ENCODE measurements around the gene EIPR1. TPM values are rescaled to one million over a fixed set of nuclear protein-coding genes. Genes with fewer than 3 reads are reported as not detected.

EIPR1 gene
- total and polyA plus RNA-seq, 10 of the 15 experiments (the other 5 are each of a cell fraction or from before 2014, with no cell fraction given), result 23.6 to 61.2 (median 42.2) TPM

- intact Hi-C loops (cut with micrococcal nuclease; ENCODE audit: unreplicated experiment) (no loop called here), in situ Hi-C loops (cut with MboI) (no loop called here)
- no peak for DNase-seq (ENCODE audit: low read depth, low spot score)
- ChIA-PET POLR2A (no interaction called here), RAD21 (ENCODE audit: unreplicated experiment) (no interaction called here), SMC1A (ENCODE audit: uncharacterized antibody, unreplicated experiment) (no interaction called here), CTCF (no interaction called here)
- TF ChIP-seq RBBP5 (conservative IDR thresholded peaks at IDR 0.05) (no peak), NRF1 (conservative IDR thresholded peaks at IDR 0.05; ENCODE audit: low read depth, low read length) (no peak), CBX5 (IDR thresholded peaks at IDR 0.05; ENCODE audit: low read depth) (no peak), NFIC (IDR thresholded peaks at IDR 0.05; ENCODE audit: low read depth, low read length) (no peak), BACH1 (IDR thresholded peaks at IDR 0.05; ENCODE audit: borderline replicate concordance) (no peak), MYB (IDR thresholded peaks at IDR 0.05; ENCODE audit: borderline replicate concordance, low read depth, low read length) (no peak), NR2F1 (conservative IDR thresholded peaks at IDR 0.05) (no peak), TCF12 (IDR thresholded peaks at IDR 0.05; ENCODE audit: low read depth, low read length) (no peak), KLF5 (IDR thresholded peaks at IDR 0.05; ENCODE audit: partially characterized antibody) (no peak), ZNF384 (IDR thresholded peaks at IDR 0.05; ENCODE audit: borderline replicate concordance, low read depth, low read length) (no peak), NR2C2 (IDR thresholded peaks at IDR 0.05; ENCODE audit: borderline replicate concordance, control insufficient read depth, insufficient read length, low read depth) (no peak), NKRF (conservative IDR thresholded peaks at IDR 0.05) (no peak), BCL3 (IDR thresholded peaks at IDR 0.05; ENCODE audit: borderline replicate concordance, insufficient read depth, low read depth, low read length, poor library complexity, severe bottlenecking) (no peak), ZBTB33 (IDR thresholded peaks at IDR 0.05) (no peak), CHD2 (IDR thresholded peaks at IDR 0.05; ENCODE audit: borderline replicate concordance, low read depth, low read length) (no peak), MXI1 (IDR thresholded peaks at IDR 0.05; ENCODE audit: low read depth, low read length) (no peak)
- WGBS (ENCODE audit: insufficient coverage, insufficient replicate concordance, low lambda C conversion rate, missing lambda C conversion rate), result 89% methylated on average over 13 of the region's 14 CpGs
- no peaks in the 10 kb centered on the region for H3K4me1 ChIP-seq (ENCODE audit: control insufficient read depth, insufficient read depth, low read length)
- no peaks in the 10 kb centered on the region for H3K79me2 ChIP-seq (ENCODE audit: control insufficient read depth, insufficient read depth, low read length)
- BruUV-seq (replicated peaks), result no TSS peak
- FAIRE-seq, result no peak
- no peaks in the 10 kb centered on the region; the same call in 2 of the 3 replicates for H3K9me3 ChIP-seq (replicated peaks; ENCODE audit: control insufficient read depth, insufficient read depth, low read length)
- H3K9ac ChIP-seq (ENCODE audit: control insufficient read depth, insufficient read depth, low read length), result no peak overlapping the region
- H2AFZ ChIP-seq (ENCODE audit: control insufficient read depth, low read depth, low read length), result no peak overlapping the region
- no peak overlapping the region for H3K27ac ChIP-seq (ENCODE audit: control insufficient read depth, insufficient read depth)
- ATAC-seq, result no peak
- H3K4me3 ChIP-seq, result no peak overlapping the region
- H3K4me2 ChIP-seq (ENCODE audit: control insufficient read depth, insufficient read depth), result no peak overlapping the region
- peaks cover 0 to 3% of the 10 kb centered on the region in 2 experiments; a peak in 1 of 4 replicates for H3K36me3 ChIP-seq (ENCODE audit: control insufficient read depth in 2 of 2, insufficient read depth in 2 of 2, low read length in 1 of 2)
- H3K27me3 ChIP-seq (replicated peaks in 1 of 2; ENCODE audit: control insufficient read depth in 2 of 2, insufficient read depth in 2 of 2, low read length in 1 of 2), result no peaks in the 10 kb centered on the region
- H4K20me1 ChIP-seq (ENCODE audit: control insufficient read depth, insufficient read depth), result no peaks in the 10 kb centered on the region
Observed at GRCh38 chr2:3200420-3200939, 177.1 kb downstream of the EIPR1 start.
